Activated CD4-positive, CD25-positive, alpha-beta regulatory T cell treated with anti-CD3 and anti-CD28 coated beads, Interleukin-2, amount 50 U/mL, for 16 hours (primary cell): ENCODE data around the gene HIVEP3.
A peak's percentile ranks its signal among the peaks of the same experiment; 100 is the strongest.
"Not testable (repeated sequence)": the region's sequence is repeated elsewhere in the genome, so short reads cannot be mapped to it uniquely, and the experiment has no call there.

ENCODE experiments used
- DNase-seq: peaks from one replicate; pipeline ENCODE4 v3.0.0-alpha.2; 2020; ENCODE audit warnings: low read depth, low spot score

Gene HIVEP3

DNA sequence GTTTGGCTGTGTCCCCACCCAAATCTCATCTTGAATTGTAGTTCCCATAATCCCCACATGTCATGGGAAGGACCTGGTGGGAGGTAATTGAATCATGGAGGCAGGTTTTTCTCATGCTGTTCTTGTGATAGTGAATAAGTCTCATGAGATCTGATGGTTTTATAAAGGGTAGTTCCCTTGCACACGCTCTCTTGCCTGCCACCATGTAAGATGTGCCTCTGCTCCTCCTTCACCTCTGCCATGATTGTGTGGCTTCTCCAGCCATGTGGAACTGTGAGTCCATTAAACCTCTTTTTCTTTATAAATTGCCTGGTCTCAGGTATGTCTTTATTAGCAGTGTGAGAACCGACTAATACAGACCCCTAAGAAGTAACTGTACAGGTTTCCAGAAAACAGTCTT is 2.5 kb upstream of the HIVEP3 start:
- DNase-seq = not testable (repeated sequence)

DNA sequence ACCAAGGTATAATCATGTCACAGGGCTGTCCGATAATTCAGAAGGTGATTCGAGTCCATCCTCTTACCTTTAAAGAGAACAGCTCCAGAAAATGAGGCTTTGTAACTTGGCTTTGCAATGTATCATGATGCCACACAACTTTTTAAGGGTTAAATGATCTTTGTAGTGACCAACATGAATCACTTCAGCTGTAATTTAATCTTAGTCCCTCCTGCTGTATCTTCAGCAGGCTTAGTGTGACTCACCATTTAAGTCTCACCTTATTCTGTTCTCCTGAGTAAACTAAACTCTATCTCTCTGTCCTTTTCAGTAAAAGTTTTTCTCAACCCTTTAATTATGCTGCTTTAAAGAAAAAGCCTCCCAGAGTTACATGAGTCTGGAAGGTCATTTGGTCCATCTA is 1.9 kb upstream of the HIVEP3 start:
- DNase-seq = no peak

DNA sequence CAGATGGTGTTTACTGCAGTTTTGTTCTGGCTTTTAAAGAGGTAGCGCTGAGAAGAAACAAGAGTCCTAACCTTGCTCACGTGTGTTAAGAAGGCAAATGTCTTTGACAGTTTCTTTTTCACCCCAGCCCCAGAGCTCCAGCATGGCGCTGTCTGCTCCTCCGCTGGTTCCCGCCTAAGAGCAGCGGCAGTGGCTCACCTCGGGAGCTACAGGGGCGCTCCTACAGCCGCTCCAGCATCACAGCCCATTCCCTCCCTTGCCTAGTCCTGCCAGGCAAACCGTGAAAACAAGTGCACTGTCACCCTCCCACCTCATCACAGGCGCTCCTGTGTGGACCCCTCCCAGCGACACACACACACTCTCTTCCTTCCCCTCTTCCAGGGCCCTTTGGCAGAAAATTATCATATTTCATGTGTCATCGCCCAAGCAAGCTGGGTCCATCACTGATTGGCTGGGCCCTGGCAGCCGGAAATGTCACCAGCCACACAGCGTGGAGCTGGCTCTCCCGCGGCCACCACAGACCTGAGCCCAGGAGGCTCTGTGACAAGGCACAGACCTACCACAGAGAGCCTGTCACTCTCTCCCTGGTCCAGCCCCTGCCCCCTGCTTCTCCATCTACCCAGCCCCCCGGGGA is 1.2 kb upstream of the HIVEP3 start:
- peak; percentile 37 for DNase-seq

DNA sequence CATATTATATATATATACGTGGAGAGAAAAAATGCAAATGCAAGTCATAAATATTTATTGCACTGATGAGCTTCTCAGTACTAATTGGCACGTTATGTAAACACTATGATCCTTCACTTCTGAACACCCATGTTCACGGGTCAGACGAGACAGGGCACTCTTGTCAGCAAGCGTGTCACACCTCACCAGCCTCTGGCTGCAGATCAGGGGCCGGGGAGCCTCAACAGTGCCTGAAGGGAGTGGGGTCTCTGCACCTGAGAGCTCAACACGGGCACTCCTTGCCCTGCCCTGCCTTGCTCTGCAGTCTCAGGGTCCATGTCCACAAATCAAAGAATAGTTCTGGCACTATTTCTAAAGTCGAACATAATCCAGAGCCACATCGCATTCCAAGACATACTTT is 409 bp upstream of the HIVEP3 start:
- no peak for DNase-seq

DNA sequence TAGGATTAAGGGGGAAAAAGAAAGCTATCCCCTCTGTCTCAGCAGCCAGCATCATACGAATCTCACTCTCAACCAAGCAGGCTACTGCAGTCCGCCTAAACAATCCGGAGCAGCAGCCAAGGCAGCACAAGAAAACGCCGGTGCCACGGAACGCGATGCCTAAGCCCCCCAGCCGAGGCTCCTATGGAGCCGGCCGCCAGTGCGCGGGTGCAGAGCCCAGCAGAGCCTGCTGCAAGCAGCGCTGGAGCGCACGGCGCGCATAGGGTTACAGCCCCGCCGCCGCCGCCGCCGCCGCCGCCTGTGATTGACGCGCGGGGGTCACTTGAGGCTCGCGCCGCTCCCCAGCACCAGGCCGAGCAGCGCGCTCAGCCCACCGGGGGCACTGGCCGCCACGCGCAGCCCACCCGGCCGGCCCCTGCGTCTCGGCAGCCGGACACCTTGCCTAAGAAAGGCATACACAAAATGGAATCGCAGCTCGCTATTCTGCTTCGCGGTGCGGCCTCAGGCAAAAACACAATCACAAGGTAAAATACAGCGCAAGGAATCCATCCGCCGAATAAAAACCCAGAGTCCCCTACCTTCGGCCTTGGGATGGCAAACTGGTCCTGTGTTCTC is 780 bp downstream of the HIVEP3 start:
- no peak for DNase-seq

DNA sequence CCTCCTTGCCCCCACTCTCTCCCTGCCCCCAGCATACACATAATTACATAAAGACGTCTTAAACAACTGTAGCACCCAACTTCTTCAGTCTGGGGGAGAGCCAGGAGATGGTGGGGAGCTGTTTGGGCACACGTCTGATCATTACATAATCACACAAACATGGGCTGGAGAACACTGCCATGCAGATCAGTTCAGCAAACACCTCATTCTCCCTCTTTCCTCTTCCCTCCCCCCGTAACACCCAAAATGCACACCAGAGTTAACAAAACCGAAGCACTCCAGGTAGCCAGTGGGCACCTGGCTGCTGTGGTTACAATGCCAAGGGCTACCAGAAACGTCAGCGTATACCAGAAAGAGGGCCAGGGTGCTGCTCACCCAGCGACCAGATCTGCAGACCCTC is 1.6 kb downstream of the HIVEP3 start:
- DNase-seq = no peak

DNA sequence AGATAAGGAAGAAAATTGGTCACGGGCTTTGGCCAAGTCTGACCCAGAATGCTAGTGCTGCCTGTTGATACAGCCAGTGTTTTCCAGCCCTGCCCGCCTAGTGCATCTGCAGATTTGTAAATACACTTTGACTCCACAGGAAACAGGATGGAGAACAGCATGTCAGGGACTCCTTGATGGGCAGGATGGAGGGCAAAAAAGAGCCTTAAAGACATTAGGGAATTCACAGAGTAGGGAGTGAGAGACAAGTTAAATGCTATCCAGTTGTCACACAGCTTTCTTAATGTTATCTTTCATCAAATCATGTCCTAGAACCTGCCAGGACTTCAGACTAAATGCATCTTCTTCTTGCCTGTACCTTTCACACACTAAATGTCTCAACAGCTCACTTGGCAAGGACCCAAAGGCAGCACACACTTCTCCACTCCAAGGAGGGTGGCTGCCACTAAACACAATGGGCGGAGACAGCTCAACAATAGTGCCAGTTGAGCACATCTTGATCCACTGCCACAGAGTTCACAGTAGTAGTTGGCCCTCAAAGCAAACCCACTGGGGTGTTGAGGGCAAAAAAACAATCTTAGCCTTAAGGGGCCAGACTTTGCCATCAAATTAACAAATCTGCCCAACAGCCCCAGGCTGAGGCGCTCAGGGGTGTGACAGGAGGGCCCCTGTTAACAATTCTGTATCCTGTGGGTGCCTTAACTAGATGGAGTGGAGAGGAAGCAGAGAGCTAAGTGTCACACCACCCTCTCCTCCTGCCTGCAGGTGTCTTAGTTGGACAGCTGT is 2.7 kb downstream of the HIVEP3 start:
- no peak for DNase-seq

DNA sequence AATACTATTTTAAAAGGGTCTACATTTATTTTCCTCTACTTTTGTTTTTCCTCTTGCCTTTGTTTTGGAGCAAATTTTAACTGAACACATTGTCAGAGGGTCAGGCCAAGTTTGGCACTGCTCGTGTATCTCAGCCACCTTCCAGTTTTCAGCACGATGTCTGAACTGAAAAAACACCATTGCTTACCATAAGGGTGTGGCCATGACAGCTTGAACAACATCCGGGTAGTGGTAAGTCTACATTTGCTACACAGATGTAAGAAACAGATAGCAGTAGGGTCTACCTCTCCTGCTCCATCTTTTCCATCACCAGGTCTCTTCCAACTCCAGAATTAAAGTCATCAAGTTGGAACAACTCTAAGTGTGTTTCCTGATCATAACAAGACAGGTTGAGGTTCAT is 4.2 kb downstream of the HIVEP3 start:
- DNase-seq = no peak

DNA sequence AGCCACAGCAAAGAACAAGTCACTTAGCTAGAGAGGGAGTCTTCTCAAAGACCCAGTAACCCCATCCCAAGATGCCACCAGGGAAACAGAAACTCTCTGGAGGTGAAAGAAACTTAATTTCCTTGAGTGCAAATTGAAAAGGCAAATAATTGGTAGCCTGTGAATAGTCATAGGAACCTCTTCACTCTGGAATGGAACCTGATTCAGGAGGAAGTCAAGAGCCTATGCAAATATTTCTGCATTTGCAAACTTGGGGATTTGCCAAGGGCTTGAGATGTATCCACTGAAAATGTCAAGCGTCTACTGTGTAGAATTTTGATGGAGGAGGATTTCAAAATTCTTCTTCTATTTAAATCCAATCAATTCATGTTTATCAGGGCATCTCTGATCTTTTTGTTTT is 5.7 kb downstream of the HIVEP3 start:
- DNase-seq = no peak

DNA sequence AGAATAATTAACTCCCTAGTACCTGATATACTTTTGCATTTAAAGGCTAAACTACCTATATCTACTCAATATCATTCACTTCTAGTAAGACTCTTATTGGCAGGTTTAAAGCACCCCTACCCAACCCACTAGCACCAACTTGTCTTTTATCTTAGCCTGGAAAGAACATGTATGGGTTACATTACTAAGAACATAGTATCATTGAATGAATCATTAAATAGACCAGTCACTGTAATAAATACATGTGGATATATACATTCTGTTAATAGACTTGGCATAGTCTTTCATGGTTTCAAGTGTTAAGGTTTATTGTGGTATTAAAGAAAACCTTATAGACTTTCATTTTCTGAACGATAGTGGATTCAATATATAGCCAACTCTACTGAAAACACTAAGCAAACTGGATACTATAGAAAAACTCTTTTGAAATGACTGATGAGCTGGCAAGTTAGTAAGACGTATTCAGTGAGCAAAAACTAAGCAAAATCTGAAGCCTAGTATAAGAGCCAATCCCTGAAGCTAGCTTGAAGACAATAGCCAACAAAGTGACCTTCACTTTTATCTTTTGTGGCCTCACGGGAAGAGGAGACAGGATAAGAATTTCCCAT is 10.3 kb downstream of the HIVEP3 start:
- no peak for DNase-seq

DNA sequence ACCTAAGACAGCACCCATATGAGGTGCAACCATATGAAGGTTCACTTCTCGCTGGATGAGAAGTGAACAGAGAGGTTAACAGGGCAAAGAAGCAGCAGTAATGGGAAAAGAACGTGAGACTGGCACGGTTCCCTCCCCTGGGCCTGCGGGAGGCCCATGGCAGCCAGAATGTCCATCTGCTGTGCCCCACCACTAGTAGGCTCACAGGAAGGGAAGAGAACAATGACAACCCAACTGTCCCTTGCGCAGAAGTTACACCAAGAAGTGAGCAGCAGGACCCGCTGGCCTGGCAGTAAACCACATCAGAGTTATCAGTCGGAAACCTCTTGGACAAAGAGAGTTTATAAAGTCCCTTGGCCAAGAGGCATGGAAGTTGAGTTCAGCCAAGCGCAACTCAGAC is 11.3 kb downstream of the HIVEP3 start:
- no peak for DNase-seq

DNA sequence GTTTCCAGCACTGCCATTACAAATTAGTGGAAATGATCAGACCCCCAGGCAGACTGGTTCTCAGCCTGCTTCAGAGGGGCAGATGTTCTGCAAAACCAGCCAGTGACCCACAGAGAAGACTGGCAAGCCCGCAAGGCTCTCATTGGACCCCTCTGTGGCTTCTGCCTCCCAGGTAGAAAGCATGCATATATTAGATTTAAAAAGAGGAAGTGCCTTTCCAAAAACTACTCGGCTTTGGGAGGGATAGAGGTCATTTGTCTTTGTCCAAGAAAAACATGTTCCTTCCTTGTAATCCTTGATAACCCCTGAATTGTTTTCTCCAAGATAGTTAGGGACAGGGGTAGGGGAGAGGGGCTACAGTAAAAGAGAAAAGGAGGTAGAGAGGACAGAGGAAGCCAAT is 11.8 kb downstream of the HIVEP3 start:
- no peak for DNase-seq

DNA sequence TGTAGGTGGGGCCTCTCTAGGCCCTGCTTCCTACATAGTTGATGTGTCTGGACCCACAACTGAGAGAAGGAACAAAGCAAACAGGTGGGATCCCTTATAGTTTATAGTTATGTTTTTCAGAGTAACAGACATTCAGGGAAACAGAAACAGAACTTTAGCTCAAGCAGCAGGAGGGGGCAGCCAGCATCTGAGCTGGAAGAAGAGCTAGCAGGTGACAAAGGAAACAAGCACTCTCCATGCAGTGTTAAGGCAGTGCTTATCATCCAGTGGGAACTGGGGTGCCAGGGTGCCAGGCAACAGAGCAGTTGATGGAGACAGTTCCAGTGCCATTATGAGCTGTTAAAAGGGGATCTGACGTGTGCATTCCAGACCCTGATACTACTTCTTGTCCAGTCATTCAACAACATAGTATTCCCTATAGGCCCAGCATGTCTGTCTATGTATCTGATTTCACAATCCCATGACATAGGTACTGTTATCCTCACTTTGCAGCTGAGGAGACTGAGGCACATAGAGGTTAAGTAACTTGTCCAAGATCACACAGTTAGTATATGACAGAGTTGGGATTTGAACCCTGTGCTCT is 13.5 kb downstream of the HIVEP3 start:
- DNase-seq = no peak

DNA sequence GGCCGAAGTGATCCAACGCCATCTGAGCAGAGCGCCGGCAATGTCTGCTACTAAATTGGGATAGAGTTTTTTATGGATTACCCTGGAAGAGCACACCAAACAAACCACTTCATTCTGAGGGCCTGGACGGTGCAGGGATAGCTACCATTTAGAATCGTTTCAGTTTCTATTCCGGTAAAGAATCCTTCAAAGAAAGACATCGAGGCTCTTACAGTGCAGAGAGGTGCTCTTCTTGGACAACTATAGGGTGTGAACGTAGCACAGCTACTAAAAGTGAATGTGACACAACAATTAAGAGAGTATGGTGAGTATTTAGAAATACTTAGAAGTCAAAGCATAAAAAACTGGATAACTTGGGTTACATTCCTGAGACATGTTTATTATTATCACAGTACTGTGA is 16.1 kb downstream of the HIVEP3 start:
- no peak for DNase-seq

DNA sequence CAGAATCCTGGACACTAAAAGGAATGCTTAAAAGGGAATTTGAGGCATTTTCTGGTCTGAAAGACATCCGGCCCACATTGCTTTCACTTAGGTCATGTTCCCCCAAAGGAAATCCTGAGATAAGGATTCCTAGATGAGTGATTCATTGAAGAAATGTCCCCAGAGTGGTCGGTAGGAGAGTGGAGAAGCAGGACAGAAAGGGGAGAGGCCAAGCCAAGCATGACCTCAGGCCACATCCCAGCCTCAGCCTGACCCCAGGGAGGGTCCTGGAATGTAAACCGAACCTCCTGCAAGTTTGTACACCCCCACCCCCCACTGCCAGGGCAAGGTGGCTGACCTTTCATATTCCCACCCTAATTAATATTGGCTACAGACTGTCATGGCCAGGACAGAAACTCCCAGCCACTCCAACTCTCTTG is 16.6 kb downstream of the HIVEP3 start:
- no peak for DNase-seq

DNA sequence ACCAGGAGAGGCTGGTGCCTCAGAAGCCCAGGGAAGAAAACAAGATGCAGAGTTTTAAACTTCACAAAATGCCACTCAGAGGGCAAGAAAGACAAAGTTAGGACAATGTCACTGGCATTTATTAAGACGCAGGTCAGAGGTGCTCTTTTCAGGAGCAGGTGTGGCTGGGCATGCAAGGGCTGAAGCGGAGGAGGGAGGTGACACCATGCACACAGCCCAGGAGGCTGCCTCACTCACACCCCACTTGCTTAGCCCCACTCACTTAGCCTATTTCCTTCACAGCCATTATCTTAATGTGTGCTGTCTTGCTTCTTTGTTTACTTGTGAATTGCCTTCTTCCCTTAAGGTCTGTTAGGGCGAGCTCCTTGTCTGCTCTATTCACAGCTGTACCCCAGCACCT is 17.2 kb downstream of the HIVEP3 start:
- DNase-seq = no peak

DNA sequence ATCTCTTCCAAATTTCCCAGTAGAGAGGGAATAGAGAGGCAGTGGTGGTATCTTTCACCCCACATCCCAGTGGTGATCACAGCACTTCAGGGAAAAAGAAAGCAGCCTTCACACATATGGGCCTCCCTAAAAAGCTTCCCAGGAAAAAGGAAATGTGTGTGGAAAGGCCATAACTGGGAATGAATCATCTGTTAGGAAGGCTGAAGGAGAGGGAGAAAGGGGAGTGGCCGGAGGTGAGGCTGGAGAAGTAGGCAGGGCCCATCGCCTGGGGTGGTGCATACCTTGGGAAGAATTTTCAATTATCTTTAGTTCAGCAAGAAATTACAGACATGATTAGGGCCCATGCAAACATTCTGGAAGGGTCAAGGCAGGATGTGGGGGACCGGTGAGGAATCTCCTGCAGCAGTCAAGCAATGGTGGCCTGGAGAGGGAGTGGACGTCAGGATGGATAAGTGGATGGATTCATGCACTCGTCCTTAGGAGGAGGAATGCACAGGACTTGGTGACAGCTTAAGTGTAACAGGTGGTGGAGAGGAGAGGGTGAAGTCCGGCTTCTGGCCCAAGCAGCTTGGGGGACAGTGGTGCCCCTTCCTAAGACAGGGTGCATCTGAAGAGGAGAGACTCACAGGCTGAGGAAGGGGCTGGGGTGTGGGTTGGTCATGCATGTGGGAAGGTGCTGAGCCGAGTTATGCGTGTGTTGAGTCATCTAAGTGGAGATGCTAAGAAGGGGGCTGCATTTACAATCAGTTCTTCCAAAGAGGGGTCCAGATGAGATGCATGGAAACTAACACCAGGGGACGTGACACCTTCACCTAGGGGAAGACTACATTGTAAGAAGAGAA is 17.9 kb downstream of the HIVEP3 start:
- no peak for DNase-seq

DNA sequence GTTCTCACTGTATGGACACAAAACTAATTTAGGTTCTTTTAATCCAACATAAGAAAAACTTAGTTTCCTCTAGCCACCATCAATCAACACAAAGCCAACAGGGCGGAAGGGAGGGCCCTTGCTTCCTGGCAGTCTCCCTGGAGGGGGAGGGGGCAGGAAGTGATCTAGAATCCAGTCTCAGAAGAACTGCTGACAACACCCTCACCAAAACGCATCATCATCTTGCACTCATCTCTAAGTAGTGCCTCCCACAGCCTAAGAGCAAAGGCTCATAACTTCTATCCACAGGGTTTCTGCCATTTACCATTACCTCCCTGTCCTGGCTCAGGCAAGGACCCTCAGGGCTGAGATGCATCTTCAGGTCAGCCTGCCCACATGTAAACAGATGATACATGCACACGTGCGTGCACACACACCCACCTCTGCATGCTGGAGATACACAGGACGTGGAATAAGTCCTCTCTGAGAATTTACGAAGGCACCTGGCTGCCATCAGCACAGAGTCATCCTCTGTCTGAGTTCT is 20.5 kb downstream of the HIVEP3 start:
- peak; percentile 41 for DNase-seq

DNA sequence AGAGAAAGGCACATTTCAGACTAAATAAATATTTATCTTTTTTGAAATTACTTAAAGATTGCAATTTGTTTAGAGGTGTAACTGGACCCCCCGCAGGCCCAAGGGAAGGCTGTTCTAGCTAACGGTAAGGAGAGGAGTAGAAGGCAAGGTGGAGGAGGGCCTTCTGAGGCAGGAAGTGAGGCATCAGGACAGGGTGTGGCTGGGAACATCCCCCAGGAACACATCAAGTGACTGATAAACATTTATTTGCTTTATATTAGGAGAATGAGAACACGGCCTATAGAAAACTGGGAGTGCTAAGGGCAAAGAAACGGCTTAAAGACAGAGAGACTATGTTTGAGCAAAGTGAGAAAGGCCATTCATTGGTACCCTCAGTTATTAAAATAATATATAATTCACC is 23.2 kb downstream of the HIVEP3 start:
- no peak for DNase-seq

DNA sequence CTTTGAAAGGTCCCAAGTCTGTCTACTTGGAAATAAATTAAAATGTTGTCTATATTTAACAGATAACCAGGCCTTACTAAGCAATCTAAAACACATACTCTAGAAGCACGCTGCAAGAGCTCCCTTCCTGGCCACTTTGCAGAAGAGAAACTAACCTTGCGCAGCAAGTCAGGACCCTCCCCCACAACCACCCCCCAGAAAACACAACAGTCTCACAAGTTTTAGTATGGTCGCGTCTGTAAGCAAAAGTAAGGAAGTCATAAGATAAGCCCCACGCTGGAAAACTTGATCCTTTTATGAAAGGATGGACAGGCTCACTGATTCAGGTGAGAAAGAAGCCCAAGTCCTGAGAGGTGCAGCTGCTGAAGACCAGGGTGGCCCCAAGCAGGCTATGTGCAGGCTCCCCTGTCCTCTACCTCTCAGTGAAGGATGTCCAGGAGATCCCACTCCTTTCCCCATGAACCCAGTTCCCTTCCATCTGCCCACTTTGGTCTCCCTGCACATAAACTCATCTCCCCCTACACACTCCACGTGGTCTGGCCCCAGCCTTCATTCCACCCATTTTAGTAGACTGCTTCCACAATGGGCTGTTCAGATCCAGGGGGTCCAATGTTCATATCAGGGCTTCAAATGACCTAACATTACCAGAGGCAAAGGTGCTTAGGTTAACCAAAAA is 23.8 kb downstream of the HIVEP3 start:
- no peak for DNase-seq
